Nucleus accumbens (tissue), 56 donors: Measurements from ENCODE around the gene STKLD1.
A peak's percentile ranks its signal among the peaks of the same experiment; 100 is the strongest.

Experiments
- DNase-seq, 56 donors: peaks; one replicate each; lab custom pipeline; 2025; lab: John Stamatoyannopoulos, UW

Gene STKLD1

DNA sequence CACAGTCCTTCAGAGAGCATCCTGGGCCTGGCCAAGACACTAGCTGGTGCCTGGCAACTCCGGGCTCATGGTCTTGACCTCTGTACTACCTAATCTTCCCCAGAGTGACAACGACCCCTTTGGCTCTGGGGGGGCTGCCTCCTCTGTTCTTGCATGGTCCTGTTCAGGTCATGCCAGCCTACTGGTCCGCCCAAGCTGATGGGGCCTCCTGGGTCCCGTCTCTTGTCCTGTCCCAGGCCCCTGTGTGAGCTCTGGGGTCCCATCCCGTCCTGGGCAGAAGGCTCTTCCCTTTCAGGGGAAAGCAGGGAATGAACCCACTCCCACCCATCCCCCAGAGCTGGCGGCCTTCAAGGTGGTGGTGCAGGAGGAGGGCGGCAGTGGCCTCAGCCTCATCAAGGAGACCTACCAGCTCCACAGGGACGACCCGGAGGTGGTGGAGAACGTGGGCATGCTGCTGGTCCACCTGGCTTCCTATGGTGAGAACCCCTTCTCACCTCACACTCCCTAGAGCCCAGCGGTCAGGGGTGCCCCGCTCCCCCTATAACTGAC lies 28.4 kb downstream of the STKLD1 start:
- no peak for DNase-seq

DNA sequence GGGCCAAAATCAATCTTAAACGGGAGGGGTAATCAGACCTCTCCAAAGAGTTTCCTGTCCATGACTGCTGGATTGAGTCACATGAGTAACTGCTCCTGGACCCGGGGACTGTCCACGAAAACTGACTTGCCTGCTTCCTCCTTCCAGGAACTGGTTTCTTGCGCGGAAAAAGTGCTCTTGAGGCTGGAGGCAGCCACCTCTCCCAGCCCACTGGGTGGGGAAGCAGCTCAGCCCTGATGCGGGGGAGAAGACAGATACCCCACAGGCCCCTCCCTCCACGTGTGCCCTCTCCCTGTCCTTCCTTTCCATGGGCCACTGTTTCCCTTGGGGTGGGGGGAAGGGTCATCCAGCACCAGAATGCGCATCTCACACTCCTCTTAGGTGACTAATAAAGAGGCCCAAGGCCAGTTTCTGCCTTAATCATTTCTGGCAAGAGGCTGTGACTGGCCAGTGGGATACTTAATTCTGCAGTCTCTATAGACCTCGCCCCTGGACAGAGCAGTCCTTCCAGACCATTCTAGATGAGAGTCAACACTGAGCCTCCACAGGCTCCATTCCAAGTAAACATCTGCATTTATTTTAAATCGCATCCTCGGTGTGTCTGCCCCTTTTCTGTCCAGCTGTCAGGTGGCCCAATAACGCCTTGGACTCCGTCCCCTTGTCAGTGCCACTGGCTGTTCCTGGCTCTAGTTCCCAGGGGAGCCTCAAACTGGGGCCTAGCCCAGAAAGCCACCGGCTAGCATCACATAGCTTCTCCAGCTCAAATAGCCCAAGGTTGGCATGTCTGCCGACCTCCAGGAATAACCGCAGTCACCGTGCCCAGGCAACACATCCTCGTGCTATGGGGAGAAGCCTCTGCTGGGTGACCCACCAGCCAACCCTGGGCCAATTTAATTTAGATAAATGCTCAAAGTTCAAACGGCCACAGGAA lies 29.6 kb downstream of the STKLD1 start:
- no peak for DNase-seq

DNA sequence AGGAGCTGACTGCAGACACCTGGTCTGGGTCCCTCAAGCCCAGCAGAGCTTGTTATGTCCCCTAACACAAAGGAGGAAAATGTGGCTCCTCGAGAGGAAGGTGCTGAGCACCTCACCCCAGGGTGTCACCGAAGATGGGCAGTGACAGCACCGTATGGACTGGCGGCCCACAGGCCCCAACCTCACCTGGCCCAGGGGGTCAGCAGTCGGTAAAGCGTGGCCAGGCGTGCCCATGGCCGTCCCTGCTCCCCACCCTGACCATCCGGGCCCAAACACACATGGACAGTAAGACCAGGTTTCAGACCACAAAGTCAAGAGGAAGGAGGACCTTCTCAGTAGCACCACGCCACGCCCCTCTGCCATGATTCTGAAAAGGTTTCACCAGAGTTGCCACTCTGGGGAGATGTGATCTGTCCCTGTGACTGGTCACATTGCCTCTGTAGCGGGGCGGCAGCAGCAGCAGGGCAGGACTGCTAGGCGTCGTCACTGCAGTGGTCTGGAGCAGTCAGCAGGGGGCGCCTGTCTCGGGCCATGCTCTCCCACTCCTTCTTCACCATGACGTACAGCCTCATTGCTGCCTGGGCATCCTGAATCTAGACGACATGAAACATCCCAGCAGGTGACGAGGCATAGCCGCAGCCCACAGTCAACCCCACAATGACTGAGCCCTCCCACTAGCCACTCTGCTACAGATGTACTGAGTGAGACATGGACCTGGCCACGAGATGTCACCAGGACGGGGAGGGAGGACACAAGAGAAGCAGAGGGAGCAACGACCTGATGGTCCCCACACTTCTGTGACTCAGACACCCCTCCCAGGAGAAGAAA lies 30.5 kb downstream of the STKLD1 start:
- peak in 50 of 56 donors; percentile 8 to 76 (median 51) for DNase-seq

DNA sequence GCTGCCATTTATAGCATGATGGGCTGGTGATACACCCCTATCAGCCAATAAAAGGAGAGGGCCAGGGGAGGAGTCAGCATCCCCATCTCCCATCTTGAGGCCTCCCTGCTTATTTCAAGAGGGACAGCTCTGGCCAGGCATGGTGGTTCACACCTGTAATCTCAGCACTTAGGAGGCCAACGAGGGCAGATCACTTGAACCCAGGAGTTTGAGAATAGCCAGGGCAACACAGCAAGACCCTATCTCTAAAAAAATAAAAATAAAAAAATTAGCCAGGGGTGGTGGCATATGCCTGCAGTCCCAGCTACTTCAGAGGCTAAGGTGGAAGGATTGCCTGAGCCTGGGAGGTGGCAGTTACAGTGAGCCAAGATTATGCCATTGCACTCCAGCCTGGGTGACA lies 31.9 kb downstream of the STKLD1 start:
- no peak for DNase-seq

DNA sequence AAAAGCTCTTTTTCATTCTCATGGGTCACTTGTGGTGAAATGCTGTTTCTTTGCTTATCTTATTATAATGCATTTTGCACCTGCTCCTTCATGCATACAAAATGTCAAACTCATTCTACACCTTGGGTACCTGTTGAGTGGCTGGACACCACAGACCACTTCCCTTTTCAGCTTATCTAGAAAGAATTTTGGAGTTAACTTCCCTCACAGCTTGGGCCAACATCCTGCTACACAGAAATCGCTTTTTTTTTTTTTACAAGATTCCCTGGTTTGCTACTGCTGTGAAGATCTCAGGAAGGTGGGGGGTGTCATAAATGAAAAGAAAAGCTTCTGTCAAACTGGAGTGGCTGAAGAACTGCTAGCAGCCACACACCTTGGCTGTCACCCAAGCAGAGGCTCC lies 39.0 kb downstream of the STKLD1 start:
- DNase-seq, result no peak

DNA sequence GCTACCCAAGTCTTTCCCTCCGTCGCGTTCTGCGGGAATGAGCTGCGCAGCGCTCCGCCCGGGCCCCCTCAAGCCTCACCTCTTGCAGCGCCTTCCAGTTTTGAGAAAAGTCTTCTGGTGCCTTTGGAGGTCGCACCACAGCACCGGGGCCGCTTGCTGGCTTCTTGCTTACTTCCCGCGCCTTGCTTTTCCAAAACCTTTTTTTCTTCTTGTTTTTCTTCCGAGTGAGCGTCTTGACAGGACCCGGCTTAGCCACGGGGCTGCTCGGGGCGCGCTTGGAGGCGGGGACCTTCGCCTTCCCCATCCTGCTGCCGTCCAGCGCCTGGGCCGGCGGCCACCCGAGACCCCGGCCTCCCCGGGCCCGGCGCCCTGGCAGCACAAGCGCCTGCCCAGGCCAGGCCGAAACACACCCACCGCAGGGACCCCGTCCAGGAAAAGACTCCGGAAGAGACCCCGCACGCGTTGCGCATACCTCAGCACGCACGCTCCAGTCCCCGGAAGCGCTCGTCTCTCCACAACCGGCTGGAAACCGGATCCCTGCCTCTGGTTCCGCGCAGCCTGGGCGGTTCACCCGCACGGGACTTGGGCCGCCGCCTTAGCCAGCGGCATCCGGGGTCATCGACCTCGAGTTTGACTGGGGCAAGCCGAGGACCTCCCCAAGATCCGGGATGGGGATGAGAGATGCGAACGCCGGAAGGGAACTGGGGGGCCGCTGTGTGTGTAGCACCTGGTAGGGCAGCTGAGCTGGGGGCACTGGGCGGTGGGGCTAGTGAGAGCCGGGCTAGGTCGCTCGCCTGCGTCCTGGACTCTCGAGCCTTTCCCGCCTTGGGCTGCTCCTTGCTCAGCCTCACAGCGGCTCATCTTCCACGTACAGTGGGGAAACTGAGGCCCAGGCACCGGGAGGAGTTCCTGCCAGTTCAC lies 41.6 kb downstream of the STKLD1 start, which contains the start of gene REXO4:
TSS of gene REXO4 (minus strand) at position 470 of the 921 bp plus-strand sequence. CDS start at position 304, 166 bp downstream.
- DNase-seq, result peak in 55 of 56 donors; percentile 31 to 94 (median 79)

DNA sequence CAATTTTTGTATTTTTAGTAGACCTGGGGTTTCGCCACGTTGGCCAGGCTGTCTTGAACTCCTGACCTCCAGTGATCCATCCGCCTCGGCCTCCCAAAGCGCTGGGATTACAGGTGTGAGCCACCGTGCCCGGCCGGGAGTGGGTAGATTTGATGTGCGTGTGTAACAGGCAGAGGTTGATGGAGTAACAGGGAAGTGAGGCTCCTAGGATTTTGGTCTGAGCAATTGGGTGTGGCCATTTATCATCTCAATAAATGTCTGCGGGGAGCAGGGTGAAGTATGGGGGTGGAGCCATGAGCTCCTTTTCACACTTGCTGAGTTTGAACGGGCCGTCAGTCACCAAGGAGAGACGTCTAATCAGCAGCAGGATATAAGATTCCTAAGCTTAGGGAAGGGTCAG lies 42.8 kb downstream of the STKLD1 start:
- no peak for DNase-seq

DNA sequence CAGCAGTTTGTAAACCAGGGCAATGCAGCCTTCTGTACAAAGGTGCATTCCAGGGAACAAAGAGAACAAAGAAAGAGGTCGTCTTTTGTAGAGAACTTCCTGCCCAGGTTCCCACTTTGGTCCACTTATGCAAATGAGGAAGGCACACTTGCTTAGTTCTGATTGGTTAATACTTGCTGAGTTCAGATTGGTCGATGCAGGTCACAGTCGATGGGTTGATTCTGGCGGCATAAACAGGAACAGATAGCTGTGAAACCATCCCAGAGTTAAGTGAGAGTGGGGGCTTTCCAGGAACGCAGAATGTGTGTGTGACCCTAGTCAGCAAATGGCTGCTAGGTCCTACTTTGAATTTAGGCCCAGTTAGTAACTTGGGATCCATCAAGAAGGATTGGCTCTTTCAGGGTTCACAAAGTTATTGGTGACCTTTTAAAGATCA lies 44.2 kb downstream of the STKLD1 start:
- no peak for DNase-seq

DNA sequence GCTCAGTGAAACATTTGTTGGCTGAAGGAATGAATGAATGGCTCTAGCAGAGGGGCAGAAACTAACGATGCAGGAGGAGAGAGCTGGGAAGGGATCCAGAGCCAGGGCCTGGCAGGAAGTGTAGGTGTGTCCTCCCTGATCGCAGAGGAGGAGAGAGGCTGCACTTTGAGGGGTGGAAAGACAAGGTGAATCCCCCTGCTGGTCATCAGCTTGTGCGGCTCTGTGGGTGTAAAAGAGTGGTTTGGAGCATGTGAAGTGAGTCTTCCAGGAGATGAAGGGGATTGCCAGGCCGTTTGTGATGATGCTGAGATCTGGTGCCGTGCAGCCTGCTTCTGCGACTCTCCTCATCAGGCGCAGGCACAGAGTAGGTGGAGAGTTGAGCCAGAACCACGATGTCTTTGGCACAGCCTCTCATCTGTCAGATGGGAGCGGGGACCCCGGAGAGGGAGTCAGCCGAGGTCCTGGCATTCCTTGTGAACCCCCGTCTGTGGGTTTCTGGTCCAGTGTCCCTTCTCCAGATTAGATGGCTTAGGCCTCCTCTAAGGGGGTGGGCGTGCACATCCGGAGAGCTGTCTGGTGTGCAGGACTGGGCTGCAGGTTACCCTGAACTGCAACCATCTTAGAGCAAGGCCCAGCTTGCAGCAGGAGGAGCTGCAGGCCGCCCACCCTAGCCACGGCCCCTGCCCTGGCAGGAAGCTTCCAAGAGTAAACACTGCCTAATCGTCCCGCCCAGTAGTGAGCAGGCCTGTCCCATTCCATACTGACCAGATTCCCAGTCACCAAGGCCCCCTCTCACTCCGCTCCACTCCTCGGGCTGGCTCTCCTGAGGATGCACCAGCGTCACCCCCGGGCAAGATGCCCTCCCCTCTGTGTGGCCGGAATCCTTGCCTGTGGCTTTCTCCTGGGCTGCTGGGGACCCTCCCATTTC lies 45.7 kb downstream of the STKLD1 start, which contains the start of gene ADAMTS13:
TSS of gene ADAMTS13 (plus strand) at position 753 of the 928 bp plus-strand sequence. CDS start at position 830, 77 bp downstream.
- no peak for DNase-seq

DNA sequence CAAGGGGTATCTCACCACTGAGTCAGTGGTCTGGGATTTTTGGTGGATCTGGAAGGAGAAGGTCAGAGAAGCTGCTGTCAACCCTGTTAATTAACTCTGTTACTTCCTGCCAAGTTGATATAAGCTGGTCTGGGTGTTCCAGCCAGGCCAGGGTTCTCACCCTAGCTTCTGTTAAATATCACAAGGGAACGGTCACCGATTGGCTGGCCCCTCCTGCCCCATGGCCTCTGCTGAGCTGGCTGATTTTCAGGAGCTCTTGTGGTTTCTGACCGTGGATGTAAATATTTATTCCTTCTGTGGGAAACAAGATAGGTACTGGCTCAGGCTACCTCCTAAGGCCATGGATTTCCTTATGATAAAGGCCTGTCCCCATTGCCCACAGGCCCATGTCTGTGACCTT lies 47.0 kb downstream of the STKLD1 start:
- DNase-seq, result no peak

DNA sequence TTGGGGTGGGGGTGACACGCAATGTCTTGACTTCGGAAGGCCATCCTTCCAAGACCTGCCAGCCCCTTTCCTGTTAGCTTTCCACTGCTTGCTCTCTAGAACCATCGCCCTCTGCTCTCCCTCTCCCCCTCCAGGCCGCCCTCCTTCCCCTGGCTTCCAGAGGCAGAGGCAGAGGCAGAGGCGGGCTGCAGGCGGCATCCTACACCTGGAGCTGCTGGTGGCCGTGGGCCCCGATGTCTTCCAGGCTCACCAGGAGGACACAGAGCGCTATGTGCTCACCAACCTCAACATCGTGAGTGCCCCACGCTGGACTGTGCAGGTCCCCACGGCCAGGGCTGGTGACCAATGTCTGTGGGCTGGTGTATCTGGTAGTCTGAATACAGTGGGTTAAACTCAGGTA lies 48.0 kb downstream of the STKLD1 start:
- DNase-seq, result no peak

DNA sequence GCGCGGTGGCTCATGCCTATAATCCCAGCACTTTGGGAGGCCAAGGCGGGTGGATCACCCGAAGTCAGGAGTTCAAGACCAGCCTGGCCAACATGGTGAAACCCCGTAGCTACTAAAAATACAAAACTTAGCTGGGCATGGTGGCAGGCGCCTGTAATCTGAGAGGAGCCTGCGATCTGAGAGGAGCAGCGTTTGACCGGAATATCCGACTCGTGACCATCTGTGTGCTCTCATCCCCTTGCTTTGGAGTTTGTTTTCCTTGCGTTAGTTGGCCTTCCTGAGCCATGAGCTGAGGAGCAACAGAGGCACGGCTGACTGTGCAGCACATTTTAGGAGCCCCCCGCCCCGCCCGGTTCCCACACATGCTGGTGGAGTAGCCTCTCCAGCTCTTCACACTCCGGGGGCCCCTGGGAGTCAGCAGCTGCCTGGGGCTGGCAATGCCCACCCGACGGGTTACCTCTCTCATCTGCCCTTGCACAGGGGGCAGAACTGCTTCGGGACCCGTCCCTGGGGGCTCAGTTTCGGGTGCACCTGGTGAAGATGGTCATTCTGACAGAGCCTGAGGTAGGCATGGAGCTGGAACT lies 49.0 kb downstream of the STKLD1 start:
- no peak for DNase-seq

DNA sequence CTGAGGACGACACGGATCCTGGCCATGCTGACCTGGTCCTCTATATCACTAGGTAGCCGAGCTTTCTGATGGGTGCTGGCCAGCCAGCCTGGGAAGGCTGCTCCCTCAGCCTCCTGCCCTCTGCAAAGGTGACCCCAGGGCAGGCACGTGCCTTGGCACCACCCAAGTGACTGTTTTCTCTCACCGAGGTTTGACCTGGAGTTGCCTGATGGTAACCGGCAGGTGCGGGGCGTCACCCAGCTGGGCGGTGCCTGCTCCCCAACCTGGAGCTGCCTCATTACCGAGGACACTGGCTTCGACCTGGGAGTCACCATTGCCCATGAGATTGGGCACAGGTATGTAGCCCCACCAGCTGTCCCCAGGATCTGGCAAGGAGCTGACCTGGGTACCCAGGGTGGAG lies 49.8 kb downstream of the STKLD1 start:
- DNase-seq, result no peak

DNA sequence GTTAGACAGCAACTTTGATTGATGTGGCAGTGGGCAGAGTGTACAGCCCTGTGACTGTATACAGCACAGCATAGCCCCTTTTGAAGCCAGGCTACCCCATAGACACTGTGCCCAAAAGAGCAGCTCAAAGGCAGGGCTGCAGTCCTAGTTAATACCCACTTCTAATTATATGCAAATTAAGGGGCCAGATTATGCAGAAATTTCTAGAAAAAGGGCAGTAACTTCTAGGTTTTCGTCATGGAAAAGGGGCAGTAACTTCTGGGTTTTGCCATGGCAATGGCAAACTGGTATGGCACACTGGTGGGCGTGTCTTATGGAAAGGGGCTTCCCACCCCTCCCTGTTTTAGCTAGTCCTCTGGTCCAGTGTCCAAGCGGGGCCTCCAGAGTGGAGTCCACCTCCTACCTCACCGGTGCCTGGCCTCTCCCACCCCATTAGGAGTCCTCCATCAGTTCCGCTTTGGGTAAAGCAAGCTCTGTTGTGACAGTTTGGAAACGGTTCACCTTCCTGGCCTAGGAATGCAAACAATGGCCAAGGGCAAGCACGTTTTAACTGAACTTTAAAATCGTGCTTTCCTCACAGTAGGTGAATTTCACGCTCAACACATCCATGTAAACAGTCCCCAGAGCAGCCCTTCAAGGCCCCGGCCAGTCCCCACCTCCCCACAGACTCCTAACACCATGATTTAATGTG lies 51.6 kb downstream of the STKLD1 start:
- DNase-seq, result no peak

DNA sequence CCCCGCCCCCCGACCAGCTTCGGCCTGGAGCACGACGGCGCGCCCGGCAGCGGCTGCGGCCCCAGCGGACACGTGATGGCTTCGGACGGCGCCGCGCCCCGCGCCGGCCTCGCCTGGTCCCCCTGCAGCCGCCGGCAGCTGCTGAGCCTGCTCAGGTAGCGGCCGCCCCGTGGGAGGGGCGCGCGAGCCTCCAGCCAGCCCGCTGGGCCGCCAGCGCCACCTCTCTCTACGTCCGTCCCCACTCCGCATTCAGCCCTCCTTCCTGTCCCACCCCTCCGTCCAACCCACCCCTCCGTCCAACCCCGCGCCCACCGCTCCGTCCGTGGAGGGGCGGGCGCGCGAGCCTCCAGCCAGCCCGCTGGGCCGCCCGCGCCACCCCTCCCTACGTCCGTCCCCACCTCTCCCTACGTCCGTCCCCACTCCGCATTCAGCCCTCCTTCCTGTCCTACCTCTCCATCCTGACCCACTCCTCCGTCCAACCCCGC lies 52.5 kb downstream of the STKLD1 start:
- no peak for DNase-seq

DNA sequence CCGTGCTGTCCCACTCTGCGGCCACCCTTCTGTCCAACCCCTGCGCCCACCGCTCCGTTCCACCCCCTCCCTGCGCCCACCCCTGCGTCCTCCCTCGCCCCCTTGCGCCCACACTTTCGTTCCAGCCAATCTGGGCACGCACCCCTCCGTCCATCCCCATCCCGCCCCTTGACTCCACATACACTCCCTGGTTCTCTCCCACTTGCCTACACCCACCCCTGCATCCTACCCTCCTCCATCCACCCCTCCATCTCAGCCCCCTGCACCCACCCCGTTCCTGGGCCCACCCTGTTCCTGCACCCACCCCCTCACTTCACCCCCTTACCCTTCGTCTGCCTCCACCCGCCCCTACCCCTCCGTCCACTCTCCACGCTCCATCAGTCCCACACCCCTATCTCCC lies 53.0 kb downstream of the STKLD1 start:
- no peak for DNase-seq

DNA sequence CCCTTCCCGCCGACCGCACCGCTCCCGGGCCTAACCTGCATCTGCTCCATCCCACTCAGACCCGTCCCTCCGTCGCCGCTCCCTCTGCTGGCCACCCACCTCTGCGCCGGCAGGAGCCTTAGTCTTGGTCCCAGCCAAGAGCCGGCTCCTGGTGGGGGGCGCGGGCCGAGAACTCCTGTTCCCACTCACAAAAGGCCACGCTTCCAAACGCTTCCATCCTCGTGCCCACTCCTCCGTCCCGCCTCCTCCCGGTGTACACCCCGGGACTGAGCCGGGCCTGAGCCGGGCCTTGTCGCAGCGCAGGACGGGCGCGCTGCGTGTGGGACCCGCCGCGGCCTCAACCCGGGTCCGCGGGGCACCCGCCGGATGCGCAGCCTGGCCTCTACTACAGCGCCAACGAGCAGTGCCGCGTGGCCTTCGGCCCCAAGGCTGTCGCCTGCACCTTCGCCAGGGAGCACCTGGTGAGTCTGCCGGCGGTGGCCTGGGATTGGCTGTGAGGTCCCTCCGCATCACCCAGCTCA lies 53.5 kb downstream of the STKLD1 start:
- no peak for DNase-seq
